ENCODE results near the gene PLA1A. TPM values are rescaled to one million over a fixed set of nuclear protein-coding genes. Genes with fewer than 3 reads are reported as not detected.
"Not testable (repeated sequence)": the region's sequence is repeated elsewhere in the genome, so short reads cannot be mapped to it uniquely, and the experiment has no call there.

Gene PLA1A
- total RNA-seq, 1 donor from 2014 or later = not detected

DNA sequence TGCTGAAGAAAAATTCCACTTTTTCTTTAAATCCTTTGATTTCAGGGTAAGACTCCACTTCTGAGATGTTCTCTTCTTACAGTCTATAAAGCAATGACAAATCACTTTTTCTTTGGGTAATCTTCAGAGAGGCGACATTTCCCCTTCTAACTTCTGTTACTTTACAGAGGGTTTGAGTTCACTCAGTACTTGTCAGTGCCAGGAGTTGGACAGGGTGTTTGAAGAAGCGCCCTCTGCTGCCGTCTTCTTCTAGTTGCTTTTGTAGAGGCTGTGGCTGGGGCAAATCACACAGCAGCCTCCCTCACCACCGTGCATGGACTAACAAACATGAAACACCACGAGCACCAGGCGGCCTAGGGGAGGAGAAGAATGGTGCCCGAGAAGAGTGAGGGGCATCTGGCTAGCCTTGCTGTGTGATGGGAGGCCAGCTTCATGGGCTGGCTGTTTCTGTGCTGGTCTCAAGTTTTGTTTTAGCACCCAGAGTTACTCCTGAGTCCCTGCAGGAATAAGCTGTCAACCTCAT, 38.2 kb upstream of the PLA1A start, which contains the start of gene CD80:
Gene CD80 (minus strand): TSS at position 174 of the 523 bp plus-strand sequence. CDS start 1,886 bp downstream, outside the sequence.
- Mint-ChIP-seq H3K4me1 (ENCODE audit: low read depth) (peaks cover 45% of the 10 kb centered on the region), H3K27ac (peak within 1 kb of the TSS; percentile 67)

DNA sequence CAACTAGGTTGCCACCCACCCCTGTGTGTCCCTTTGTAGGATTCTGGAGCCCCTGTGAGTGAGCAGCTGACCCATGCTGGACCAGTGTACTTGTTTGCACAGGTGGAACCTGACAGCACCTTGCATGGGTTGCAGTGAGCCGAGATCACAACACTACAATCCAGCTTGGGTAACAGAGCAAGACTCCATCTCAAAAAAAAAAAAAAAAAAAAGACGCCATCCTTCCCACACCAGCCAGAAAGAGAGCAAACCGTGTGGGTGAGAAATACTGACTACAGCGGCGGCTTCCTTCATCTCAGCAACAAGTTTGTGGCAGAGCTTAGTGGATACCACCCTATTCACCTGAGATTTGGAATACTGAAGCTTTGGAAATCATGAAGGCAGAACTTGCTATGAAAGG, 37.5 kb upstream of the PLA1A start:
- no peak overlapping the region for H3K4me3 Mint-ChIP-seq (ENCODE audit: low read depth)
- intact Hi-C loops (cut with micrococcal nuclease) = no loop called here
- no peak for DNase-seq (ENCODE audit: low spot score)
- peaks cover 14% of the 10 kb centered on the region for H3K36me3 Mint-ChIP-seq (ENCODE audit: low read depth)
- peaks cover 44% of the 10 kb centered on the region for H3K4me1 Mint-ChIP-seq (ENCODE audit: low read depth)
- H3K27me3 Mint-ChIP-seq (ENCODE audit: low read depth) = no peaks in the 10 kb centered on the region
- H3K27ac Mint-ChIP-seq = no peak overlapping the region
- no peaks in the 10 kb centered on the region for H3K9me3 Mint-ChIP-seq

More for the DNA sequence above, 38.2 kb upstream of the PLA1A start, which contains the start of gene CD80:
- peak; percentile 54 for DNase-seq (ENCODE audit: low spot score)
- Mint-ChIP-seq H3K27me3 (ENCODE audit: low read depth) (no peaks in the 10 kb centered on the region), H3K9me3 (no peaks in the 10 kb centered on the region), H3K36me3 (ENCODE audit: low read depth) (peaks cover 14% of the 10 kb centered on the region), H3K4me3 (ENCODE audit: low read depth) (peak within 1 kb of the TSS; percentile 55)
- intact Hi-C loops (cut with micrococcal nuclease) = loop anchor here (2.0 to 10.0 kb wide), 6 partner anchors 51 to 287 kb away; partner anchors contain the start of genes ARHGAP31, COX17 and POGLUT1

DNA sequence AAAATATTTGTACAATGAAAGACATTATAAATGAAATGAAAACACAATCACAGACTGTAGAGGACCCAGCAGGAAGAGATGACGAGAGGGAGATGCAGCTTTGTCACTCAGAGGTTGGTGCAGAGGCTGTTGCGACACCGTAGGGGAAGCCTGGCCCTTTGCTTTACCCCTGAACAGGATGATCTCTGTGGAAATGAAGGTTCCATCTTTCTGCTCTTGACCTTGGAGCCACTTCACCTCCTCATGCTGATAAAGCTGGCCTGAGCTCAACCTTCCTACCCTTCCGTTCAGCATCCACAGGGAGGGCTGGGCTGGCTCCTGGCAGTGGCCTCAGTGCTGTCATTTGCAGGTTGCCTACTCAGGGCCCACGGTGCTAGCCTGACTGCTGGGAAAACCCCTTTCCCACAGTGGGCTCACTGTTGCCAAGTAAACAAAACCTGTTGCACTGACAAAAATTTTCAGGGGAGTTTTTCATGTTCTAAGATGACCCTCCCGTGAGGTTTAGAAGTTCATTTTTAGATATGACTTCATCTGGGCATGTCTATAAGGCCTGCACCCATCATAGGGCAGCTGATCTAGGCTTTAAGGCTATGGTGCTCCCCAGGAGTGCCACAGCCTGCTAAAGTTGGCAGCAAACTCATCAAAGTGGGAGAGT, 35.3 kb upstream of the PLA1A start:
- H3K4me1 Mint-ChIP-seq (ENCODE audit: low read depth) = peaks cover 34% of the 10 kb centered on the region
- intact Hi-C loops (cut with micrococcal nuclease) = loop anchor here (2.0 kb wide), 1 partner anchor 16 kb away; the partner anchor contains the start of gene ADPRH
- DNase-seq (ENCODE audit: low spot score) = peak; percentile 12
- peaks cover 1% of the 10 kb centered on the region for H3K27me3 Mint-ChIP-seq (ENCODE audit: low read depth)
- no peak overlapping the region for H3K4me3 Mint-ChIP-seq (ENCODE audit: low read depth)
- H3K27ac Mint-ChIP-seq = peak overlapping the region; percentile 88
- H3K9me3 Mint-ChIP-seq = no peaks in the 10 kb centered on the region
- peaks cover 4% of the 10 kb centered on the region for H3K36me3 Mint-ChIP-seq (ENCODE audit: low read depth)

DNA sequence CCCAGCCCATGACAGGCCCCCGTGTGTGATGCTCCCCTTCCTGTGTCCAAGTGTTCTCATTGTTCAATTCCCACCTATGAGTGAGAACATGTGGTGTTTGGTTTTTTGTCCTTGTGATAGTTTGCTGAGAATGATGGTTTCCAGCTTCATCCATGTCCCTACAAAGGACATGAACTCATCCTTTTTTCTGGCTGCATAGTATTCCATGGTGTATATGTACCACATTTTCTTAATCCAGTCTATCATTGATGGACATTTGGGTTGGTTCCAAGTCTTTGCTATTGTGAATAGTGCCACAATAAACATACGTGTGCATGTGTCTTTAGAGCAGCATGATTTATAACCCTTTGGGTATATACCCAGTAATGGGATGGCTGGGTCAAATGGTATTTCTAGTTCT, 34.4 kb upstream of the PLA1A start:
- not testable (repeated sequence) for H3K27me3 Mint-ChIP-seq (ENCODE audit: low read depth); H3K9me3 Mint-ChIP-seq; DNase-seq (ENCODE audit: low spot score); H3K4me3 Mint-ChIP-seq (ENCODE audit: low read depth); H3K36me3 Mint-ChIP-seq (ENCODE audit: low read depth); H3K27ac Mint-ChIP-seq
- peaks cover 26% of the 10 kb centered on the region for H3K4me1 Mint-ChIP-seq (ENCODE audit: low read depth)
- intact Hi-C loops (cut with micrococcal nuclease) = loop anchor here (2.0 kb wide), 1 partner anchor 15 kb away; the partner anchor contains the start of gene ADPRH

DNA sequence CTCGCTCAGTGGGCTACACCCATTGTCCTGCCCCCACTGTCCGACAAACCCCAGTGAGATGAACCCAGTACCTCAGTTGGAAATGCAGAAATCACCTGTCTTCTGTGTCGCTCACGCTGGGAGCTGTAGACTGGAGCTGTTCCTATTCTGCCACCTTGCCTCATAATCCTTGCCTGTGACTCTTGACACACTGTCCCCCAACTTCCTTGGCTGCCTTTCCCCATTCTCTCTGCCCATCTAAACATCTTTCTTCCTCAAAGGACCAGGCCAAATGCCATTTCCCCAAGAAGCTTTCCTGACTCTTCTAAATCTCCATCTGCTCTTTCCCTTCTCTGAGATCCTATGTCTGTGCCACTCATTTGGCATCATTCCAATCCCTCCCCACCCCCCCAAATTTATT, 28.5 kb upstream of the PLA1A start:
- no peaks in the 10 kb centered on the region for H3K9me3 Mint-ChIP-seq
- H3K27ac Mint-ChIP-seq = no peak overlapping the region
- no peaks in the 10 kb centered on the region for H3K36me3 Mint-ChIP-seq (ENCODE audit: low read depth)
- H3K27me3 Mint-ChIP-seq (ENCODE audit: low read depth) = peaks cover 9% of the 10 kb centered on the region
- no peak for DNase-seq (ENCODE audit: low spot score)
- H3K4me1 Mint-ChIP-seq (ENCODE audit: low read depth) = peaks cover 13% of the 10 kb centered on the region
- intact Hi-C loops (cut with micrococcal nuclease) = no loop called here
- H3K4me3 Mint-ChIP-seq (ENCODE audit: low read depth) = no peak overlapping the region

DNA sequence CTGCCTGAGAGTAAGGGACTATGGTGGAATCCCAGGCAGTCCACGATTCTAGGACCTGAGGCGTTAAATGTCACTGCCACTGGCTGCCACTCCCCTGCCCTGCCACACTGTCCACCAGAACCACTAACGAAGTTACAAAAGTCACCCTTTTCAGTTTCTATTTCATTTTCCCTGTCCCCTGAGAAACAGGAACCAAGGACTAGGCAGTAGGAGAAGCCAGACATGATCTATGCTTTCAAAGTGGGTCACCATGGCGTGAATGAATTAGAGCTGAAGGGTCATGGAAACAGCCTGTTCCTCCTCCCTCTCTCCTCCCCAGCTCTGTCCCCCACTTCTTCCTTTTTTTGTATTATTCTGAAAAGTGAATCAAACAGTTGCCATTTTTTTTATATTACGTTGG, 27.5 kb upstream of the PLA1A start:
- DNase-seq (ENCODE audit: low spot score) = no peak
- H3K27me3 Mint-ChIP-seq (ENCODE audit: low read depth) = peaks cover 9% of the 10 kb centered on the region
- no peaks in the 10 kb centered on the region for H3K9me3 Mint-ChIP-seq
- H3K27ac Mint-ChIP-seq = no peak overlapping the region
- intact Hi-C loops (cut with micrococcal nuclease) = no loop called here
- no peak overlapping the region for H3K4me3 Mint-ChIP-seq (ENCODE audit: low read depth)
- H3K4me1 Mint-ChIP-seq (ENCODE audit: low read depth) = peaks cover 16% of the 10 kb centered on the region
- no peaks in the 10 kb centered on the region for H3K36me3 Mint-ChIP-seq (ENCODE audit: low read depth)

DNA sequence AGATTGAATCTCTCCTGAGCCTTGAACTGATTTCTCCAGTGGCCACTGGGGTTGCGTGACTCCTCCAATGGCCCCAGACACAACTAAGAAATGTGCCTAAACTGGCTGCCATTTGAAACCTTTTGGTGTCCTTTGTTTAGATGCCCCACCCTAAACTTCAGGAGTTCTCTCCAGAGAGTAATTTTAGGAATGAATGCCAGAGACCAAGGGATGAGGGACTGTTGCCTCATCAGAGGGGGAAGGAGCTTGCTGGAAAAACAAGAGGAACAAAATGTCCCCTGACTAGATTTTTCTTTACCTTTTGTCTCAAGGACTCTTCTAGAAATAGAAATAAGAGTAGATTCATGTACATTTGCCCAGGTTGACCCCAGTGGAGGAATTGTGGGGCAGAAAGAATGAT, 26.5 kb upstream of the PLA1A start:
- H3K9me3 Mint-ChIP-seq = no peaks in the 10 kb centered on the region
- H3K4me1 Mint-ChIP-seq (ENCODE audit: low read depth) = peaks cover 14% of the 10 kb centered on the region

DNA sequence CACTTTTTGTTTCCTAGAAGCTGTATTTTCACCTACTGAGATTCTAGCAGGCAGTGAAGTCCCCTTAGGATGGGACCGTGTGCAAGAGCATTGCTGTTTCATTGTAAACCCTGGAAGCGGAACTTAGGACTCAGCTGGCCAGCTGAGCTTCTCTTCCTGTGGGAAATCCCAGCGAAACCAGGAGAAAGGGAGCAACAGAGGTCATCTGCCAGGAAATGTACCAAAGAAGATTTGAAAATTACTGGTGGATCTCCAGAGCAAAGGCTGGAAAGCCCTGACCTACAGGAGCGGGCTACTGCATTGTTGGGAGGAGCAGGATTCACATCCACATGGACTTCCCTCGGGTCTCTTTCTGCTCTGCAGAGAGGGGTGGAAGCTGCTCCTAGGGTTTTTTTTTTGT, 26.0 kb upstream of the PLA1A start:
- Mint-ChIP-seq H3K9me3 (no peaks in the 10 kb centered on the region), H3K4me1 (ENCODE audit: low read depth) (peaks cover 12% of the 10 kb centered on the region), H3K4me3 (ENCODE audit: low read depth) (no peak overlapping the region), H3K27me3 (ENCODE audit: low read depth) (peaks cover 9% of the 10 kb centered on the region), H3K36me3 (ENCODE audit: low read depth) (no peaks in the 10 kb centered on the region), H3K27ac (no peak overlapping the region)
- no peak for DNase-seq (ENCODE audit: low spot score)
- intact Hi-C loops (cut with micrococcal nuclease) = no loop called here

More for the DNA sequence above, 26.5 kb upstream of the PLA1A start:
- no peak for DNase-seq (ENCODE audit: low spot score)
- intact Hi-C loops (cut with micrococcal nuclease) = no loop called here
- Mint-ChIP-seq H3K36me3 (ENCODE audit: low read depth) (no peaks in the 10 kb centered on the region), H3K27me3 (ENCODE audit: low read depth) (peaks cover 9% of the 10 kb centered on the region), H3K4me3 (ENCODE audit: low read depth) (no peak overlapping the region), H3K27ac (no peak overlapping the region)

DNA sequence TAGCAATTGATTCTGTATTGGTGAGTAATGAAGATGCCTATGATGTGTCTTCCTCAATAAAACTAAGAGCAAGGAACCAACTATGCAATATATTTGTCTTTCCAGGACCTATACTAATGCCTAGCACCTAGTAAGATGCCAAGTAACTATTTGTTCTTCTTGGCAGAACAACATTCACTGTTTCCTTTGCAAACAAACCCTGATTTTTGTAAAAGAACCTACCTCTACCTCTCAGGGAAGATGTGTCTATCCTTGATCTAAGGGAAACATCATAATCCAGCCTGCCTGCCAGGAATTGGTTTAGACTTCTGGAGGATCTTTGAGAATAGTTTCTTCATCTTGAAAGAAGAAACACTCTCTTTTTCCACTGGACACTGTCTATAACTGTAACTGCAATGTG, 22.2 kb upstream of the PLA1A start:
- Mint-ChIP-seq H3K4me3 (ENCODE audit: low read depth) (no peak overlapping the region), H3K27ac (no peak overlapping the region), H3K4me1 (ENCODE audit: low read depth) (peaks cover 14% of the 10 kb centered on the region), H3K9me3 (no peaks in the 10 kb centered on the region), H3K27me3 (ENCODE audit: low read depth) (peaks cover 1% of the 10 kb centered on the region), H3K36me3 (ENCODE audit: low read depth) (no peaks in the 10 kb centered on the region)
- intact Hi-C loops (cut with micrococcal nuclease) = loop anchor here (5.0 kb wide), 1 partner anchor 102 kb away; the partner anchor contains the start of gene COX17
- no peak for DNase-seq (ENCODE audit: low spot score)

DNA sequence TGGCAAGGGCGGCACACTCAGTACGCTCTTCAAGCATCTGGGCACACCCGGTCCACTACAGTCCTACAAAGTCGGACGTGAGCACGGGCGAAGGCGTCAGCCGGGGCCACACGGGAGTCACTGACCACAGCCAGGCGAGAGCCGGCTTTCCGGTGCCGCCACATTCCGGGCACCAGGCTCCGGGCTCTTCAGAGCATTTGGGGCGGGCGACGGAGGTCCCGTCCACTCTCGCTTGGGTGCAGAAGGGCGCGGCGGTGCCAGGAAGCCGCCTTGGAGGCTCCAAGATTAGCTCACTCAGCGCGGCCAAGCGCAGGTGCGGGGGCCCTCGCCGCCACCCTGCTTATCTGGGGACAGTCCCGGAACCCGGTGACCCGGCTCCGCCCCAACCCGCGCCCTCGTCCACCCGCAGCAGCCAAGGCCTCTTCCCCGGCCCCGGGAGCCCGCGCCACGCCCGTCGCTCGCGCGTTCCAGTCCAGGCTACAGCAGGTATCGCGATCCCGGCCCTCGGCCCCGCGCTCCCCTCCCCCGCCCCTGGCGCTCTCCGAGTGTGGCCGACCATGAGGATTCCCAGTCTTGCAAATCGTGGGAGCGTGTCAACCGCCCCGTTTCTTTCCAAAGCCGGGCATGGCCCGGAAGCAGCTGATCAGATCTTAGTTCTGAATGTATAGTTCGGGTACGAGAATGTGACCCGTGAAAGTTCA, 18.2 kb upstream of the PLA1A start, which contains the start of gene ADPRH:
Gene ADPRH (plus strand): TSS at position 127 of the 701 bp plus-strand sequence. CDS start 2,678 bp downstream, outside the sequence.
- DNase-seq (ENCODE audit: low spot score) = peak; percentile 44
- Mint-ChIP-seq H3K4me1 (ENCODE audit: low read depth) (peaks cover 26% of the 10 kb centered on the region), H3K27me3 (ENCODE audit: low read depth) (no peaks in the 10 kb centered on the region), H3K4me3 (ENCODE audit: low read depth) (peak within 1 kb of the TSS; percentile 84), H3K27ac (peak within 1 kb of the TSS; percentile 85), H3K36me3 (ENCODE audit: low read depth) (no peaks in the 10 kb centered on the region), H3K9me3 (no peaks in the 10 kb centered on the region)
- intact Hi-C loops (cut with micrococcal nuclease) = loop anchor here (1.0 to 10.0 kb wide), 4 partner anchors 17 to 116 kb away; partner anchors contain the start of genes COX17 and TMEM39A

DNA sequence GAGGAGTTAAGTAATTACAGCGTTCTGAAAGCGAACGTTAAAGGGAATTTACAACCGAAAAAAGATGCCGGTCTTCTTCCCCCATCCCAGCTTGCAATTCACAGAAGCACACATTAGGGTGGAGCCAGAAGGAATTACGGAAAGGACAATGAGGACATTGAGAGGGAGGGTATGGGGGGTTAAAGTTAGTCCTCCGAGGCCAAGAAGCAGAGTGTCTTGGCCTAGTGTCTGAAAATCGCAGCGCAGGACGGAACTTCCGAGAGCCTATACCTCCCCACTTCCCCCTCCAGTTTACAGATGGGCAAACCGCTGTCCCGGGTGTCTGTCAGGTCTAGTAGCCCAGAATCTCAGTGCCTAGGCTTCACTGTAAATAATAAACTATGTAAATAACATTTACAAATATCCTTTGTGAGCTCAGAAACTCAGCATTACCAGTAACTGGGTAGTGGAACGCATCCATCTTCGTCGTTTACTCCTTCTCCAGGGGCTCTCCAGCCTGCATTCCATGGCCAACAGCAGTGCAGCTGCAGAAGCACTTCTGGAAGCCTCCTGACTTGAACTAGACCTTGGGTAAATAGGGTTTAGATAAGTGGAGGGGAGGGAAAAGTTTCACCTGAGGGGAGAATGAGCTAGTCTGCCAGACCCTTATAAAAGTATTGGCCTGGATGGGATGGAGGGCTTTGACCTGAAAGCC, 17.5 kb upstream of the PLA1A start:
- intact Hi-C loops (cut with micrococcal nuclease) = loop anchor here (1.0 to 10.0 kb wide), 2 partner anchors 55 to 117 kb away; partner anchors contain the start of gene TMEM39A
- Mint-ChIP-seq H3K4me1 (ENCODE audit: low read depth) (peaks cover 25% of the 10 kb centered on the region), H3K27ac (peak overlapping the region; percentile 85), H3K4me3 (ENCODE audit: low read depth) (peak overlapping the region; percentile 84), H3K36me3 (ENCODE audit: low read depth) (no peaks in the 10 kb centered on the region), H3K9me3 (no peaks in the 10 kb centered on the region), H3K27me3 (ENCODE audit: low read depth) (no peaks in the 10 kb centered on the region)
- no peak for DNase-seq (ENCODE audit: low spot score)

DNA sequence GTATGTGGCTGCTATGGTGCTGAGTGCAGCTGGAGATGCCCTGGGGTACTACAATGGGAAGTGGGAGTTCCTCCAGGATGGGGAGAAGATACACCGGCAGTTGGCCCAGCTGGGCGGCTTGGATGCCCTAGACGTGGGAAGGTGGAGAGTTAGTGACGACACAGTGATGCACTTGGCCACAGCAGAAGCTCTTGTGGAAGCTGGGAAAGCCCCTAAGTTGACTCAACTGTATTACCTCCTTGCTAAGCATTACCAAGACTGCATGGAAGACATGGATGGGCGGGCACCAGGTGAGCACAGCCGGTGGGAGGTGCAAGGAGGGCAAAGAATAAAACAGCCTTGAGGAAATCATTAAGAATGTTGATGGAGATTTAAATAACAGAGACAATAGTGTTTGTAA, 15.5 kb upstream of the PLA1A start:
- intact Hi-C loops (cut with micrococcal nuclease) = loop anchor here (10.0 kb wide), 1 partner anchor 53 kb away; no protein-coding TSS in a partner anchor
- no peaks in the 10 kb centered on the region for H3K27me3 Mint-ChIP-seq (ENCODE audit: low read depth)

More for the DNA sequence above, 15.5 kb upstream of the PLA1A start:
- Mint-ChIP-seq H3K36me3 (ENCODE audit: low read depth) (peaks cover 4% of the 10 kb centered on the region), H3K9me3 (no peaks in the 10 kb centered on the region), H3K4me1 (ENCODE audit: low read depth) (peaks cover 28% of the 10 kb centered on the region), H3K4me3 (ENCODE audit: low read depth) (no peak overlapping the region), H3K27ac (peak overlapping the region; percentile 27)
- DNase-seq (ENCODE audit: low spot score) = no peak
